Measurements from ENCODE around the gene HS6ST3.

DNA sequence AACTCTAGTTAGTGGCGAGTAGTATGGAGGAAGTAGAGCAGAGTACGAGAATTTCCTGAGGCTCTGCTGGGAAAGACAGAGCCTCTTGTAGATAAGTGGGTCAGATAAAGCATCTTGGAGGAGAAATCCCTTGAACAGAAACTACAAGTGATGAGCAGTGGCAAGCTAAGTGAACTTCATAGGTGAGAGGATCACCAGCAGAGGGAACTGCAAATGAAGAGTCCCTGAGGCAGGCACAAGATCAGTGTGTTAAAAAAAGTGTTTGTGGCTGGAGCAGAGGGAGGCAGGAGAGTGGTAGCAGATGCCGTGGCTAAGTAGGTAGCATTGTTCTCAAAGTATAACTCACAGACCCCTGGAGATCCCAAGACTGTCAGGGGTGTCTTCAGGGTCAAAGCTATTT is 437.6 kb downstream of the HS6ST3 start:
- no peak for TF ChIP-seq EZH2 (IDR thresholded peaks at IDR 0.05; ENCODE audit: borderline replicate concordance, low read depth, low read length, severe bottlenecking)
- TF ChIP-seq, protein P1, sequence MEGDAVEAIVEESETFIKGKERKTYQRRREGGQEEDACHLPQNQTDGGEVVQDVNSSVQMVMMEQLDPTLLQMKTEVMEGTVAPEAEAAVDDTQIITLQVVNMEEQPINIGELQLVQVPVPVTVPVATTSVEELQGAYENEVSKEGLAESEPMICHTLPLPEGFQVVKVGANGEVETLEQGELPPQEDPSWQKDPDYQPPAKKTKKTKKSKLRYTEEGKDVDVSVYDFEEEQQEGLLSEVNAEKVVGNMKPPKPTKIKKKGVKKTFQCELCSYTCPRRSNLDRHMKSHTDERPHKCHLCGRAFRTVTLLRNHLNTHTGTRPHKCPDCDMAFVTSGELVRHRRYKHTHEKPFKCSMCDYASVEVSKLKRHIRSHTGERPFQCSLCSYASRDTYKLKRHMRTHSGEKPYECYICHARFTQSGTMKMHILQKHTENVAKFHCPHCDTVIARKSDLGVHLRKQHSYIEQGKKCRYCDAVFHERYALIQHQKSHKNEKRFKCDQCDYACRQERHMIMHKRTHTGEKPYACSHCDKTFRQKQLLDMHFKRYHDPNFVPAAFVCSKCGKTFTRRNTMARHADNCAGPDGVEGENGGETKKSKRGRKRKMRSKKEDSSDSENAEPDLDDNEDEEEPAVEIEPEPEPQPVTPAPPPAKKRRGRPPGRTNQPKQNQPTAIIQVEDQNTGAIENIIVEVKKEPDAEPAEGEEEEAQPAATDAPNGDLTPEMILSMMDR (IDR thresholded peaks at IDR 0.05; ENCODE audit: extremely low read depth in 1 of 2, insufficient read depth in 1 of 2, low read depth in 1 of 2, low read length in 2 of 2) = no peak

Measured in endothelial cell of umbilical vein (primary cell).